Gastrocnemius medialis (tissue), 4 donors: ENCODE results near the gene TMEM130.

Source experiments
- CTCF ChIP-seq, 5 experiments: fragments of 450-650 bp in 3 of 5; fragments of 200-600 bp in 2 of 5; sonication (generic) in 2 of 5; IDR thresholded peaks in 4 of 5; conservative IDR thresholded peaks in 1 of 5; 1 replicate in 4 of 5; 2 replicates in 1 of 5; pipeline ENCODE4 v1.5.1; 2016 to 2019; ENCODE audit warnings: antibody characterized with exemption in 5 of 5, mild to moderate bottlenecking in 3 of 5, moderate library complexity in 3 of 5
- POLR2A ChIP-seq, 2 donors: fragments of 450-650 bp; IDR thresholded peaks; one replicate each; pipeline ENCODE4 v1.6.1; 2017; ENCODE audit warnings: antibody characterized with exemption in 2 of 2, mild to moderate bottlenecking in 2 of 2, moderate library complexity in 2 of 2

- TF ChIP-seq CTCF (IDR thresholded peaks at IDR 0.05 in 4 of 5, conservative IDR thresholded peaks at IDR 0.05 in 1 of 5) = no peak
- no peak for TF ChIP-seq POLR2A (IDR thresholded peaks at IDR 0.05)
These were observed 29.1 kb downstream of the TMEM130 start for GRCh38 chr7:98840722-98841121.
